HepG2 (cell line): ENCODE data around the gene UBE2G2. TPM values are rescaled to one million over a fixed set of nuclear protein-coding genes. Genes with fewer than 3 reads are reported as not detected.

Experiments used
- ATAC-seq: fragments of 200-7000 bp; cut with Tn5 transposase; 3 replicates; pipeline ENCODE4 v1.9.1; 2020; ENCODE audit warnings: mild to moderate bottlenecking, moderate library complexity
- BruUV-seq: library from RNA; stranded (reverse); fragments of 400-500 nt; replicated peaks from 2 replicates; lab custom pipeline; 2021; lab: Mats Ljungman, UMichigan
- CTCF ChIA-PET: fragments of 300-600 bp; formaldehyde crosslinking; extraction: SDS; loops from one replicate; lab custom pipeline; 2021; ENCODE audit warnings: low total read pairs, inconsistent platforms, low intra/inter-chr PET ratio; lab: Yijun Ruan, JAX
- POLR2A ChIA-PET: fragments of 350-600 bp; sonication (Branson Sonifier 250); formaldehyde crosslinking; loops from one replicate; lab custom pipeline; 2020; ENCODE audit warnings: antibody characterized with exemption, inconsistent platforms; lab: Yijun Ruan, JAX
- DNase-seq: peaks from one replicate; pipeline ENCODE4 v3.0.0-alpha.2; 2015; ENCODE audit warnings: low spot score
- FAIRE-seq: peaks from 3 replicates; lab custom pipeline; 2011; peaks lifted over from hg19 to GRCh38; lab: Jason Lieb, UNC
- H2AFZ ChIP-seq: one replicate; pipeline ENCODE4 v1.6.1; 2011; ENCODE audit warnings: low read length, inconsistent platforms
- H3K27ac ChIP-seq: fragments of 300-600 bp; 3 replicates; pipeline ENCODE4 v1.8.0; 2011; ENCODE audit warnings: mixed run types, mild to moderate bottlenecking, mixed read lengths, low read length, inconsistent platforms; ENCODE audit not compliant: insufficient read depth; ENCODE audit errors: extremely low read length
- H3K27me3 ChIP-seq, 2 experiments: fragments of 200-600 bp in 1 of 2; 2 replicates in 1 of 2; 3 replicates in 1 of 2; pipeline versions ENCODE4 v1.6.0 to v1.8.0; 2011; ENCODE audit warnings: low read length in 2 of 2, mild to moderate bottlenecking in 2 of 2, moderate library complexity in 2 of 2, inconsistent platforms in 1 of 2; ENCODE audit not compliant: insufficient read depth in 2 of 2, control insufficient read depth in 1 of 2
- H3K36me3 ChIP-seq, 2 experiments: fragments of 200-600 bp in 1 of 2; replicated peaks in 1 of 2; 2 replicates in 1 of 2; 3 replicates in 1 of 2; pipeline versions ENCODE4 v1.5.1 to v1.8.0; 2011; ENCODE audit warnings: low read length in 2 of 2, inconsistent platforms in 1 of 2; ENCODE audit not compliant: insufficient read depth in 2 of 2, control insufficient read depth in 1 of 2
- H3K4me1 ChIP-seq: 2 replicates; pipeline ENCODE4 v1.5.1; 2012; ENCODE audit warnings: low read length, inconsistent platforms; ENCODE audit not compliant: insufficient read depth
- H3K4me2 ChIP-seq: 2 replicates; pipeline ENCODE4 v1.6.0; 2011; ENCODE audit warnings: low read depth, low read length, inconsistent platforms
- H3K4me3 ChIP-seq, 3 experiments: fragments of 200-600 bp in 1 of 3; sonication (generic), shearing (Covaris generic) in 1 of 3; replicated peaks in 1 of 3; 2 replicates each; pipeline ENCODE4 v1.5.1; 2011 to 2016; ENCODE audit warnings: low read length in 3 of 3, inconsistent platforms in 2 of 3, low read depth in 2 of 3, mild to moderate bottlenecking in 2 of 3, control low read depth in 1 of 3, mixed read lengths in 1 of 3; ENCODE audit not compliant: insufficient read depth in 1 of 3
- H3K79me2 ChIP-seq: one replicate; pipeline ENCODE4 v1.6.1; 2011; ENCODE audit warnings: low read length, inconsistent platforms; ENCODE audit not compliant: insufficient read depth
- H3K9ac ChIP-seq: 2 replicates; pipeline ENCODE4 v1.6.0; 2011; ENCODE audit warnings: mild to moderate bottlenecking, low read depth, low read length, inconsistent platforms; ENCODE audit not compliant: insufficient read depth
- H3K9me3 ChIP-seq: 2 replicates; pipeline ENCODE4 v1.5.1; 2012; ENCODE audit warnings: mild to moderate bottlenecking, low read length
- H4K20me1 ChIP-seq: 2 replicates; pipeline ENCODE4 v1.6.0; 2011; ENCODE audit warnings: inconsistent platforms, mild to moderate bottlenecking, low read length, moderate library complexity; ENCODE audit not compliant: insufficient read depth
- NCOR1 ChIP-seq: fragments of 200-600 bp; sonication (generic); IDR thresholded peaks from 2 replicates; pipeline ENCODE4 v1.7.0; 2017; ENCODE audit warnings: antibody characterized with exemption, low read length, borderline replicate concordance
- NFYB ChIP-seq: sonication (generic); formaldehyde crosslinking; IDR thresholded peaks from 2 replicates; pipeline ENCODE4 v1.4.0; 2020; ENCODE audit warnings: missing genetic modification reagents
- RFX1 ChIP-seq: fragments of 450-650 bp; IDR thresholded peaks from 2 replicates; pipeline ENCODE4 v1.6.1; 2017
- U2AF1 ChIP-seq: fragments of 200-400 bp; formaldehyde crosslinking; optimal IDR thresholded peaks from 2 replicates; pipeline ENCODE3; 2017; ENCODE audit warnings: mild to moderate bottlenecking, low read depth, low read length
- WGBS: methylation state at CpG from one replicate; pipeline ENCODE4 v1.1.6; 2017; ENCODE audit warnings: low lambda C conversion rate; 5-methylcytosine and 5-hydroxymethylcytosine counted together
- in situ Hi-C: cut with HindIII; loops from 2 replicates; pipeline ENCODE4 v1.10.0; 2017; ENCODE audit warnings: low pct_unique_long_range_greater_than_20kb; ENCODE audit not compliant: extremely low pct_ligation_motif_present
- intact Hi-C: fragments of 100-400 bp; cut with micrococcal nuclease; formaldehyde crosslinking; loops from one replicate; pipeline ENCODE4 v1.10.0; 2022; ENCODE audit not compliant: unreplicated experiment
- polyA plus RNA-seq, 8 experiments: library from polyadenylated mRNA; depleted of rRNA in 3 of 8; stranded (reverse) in 7 of 8; unstranded in 1 of 8; fragments of >200 nt; fragmentation: Illumina TruSeq in 4 of 8; extraction: Trizol in 4 of 8; gene quantifications; 2 replicates each; pipeline versions ENCODE4 v1.2.1 to v1.2.3, GENCODE V29; 2011 to 2016; ENCODE audit warnings: low read depth in 4 of 8, missing spikeins in 1 of 8, mixed read lengths in 1 of 8; ENCODE audit not compliant: insufficient read depth in 1 of 8
- total RNA-seq, 5 experiments: library from RNA; depleted of rRNA; stranded (reverse); fragments of >200 nt; fragmentation: Illumina TruSeq; extraction: Trizol; gene quantifications; 2 replicates each; pipeline ENCODE4 v1.2.3, GENCODE V29; 2016; ENCODE audit warnings: low read depth in 1 of 5
- TF ChIP-seq, protein P1 (sequence below): sonication (generic); formaldehyde crosslinking; IDR thresholded peaks from 2 replicates; pipeline ENCODE4 v1.5.1; 2020; ENCODE audit warnings: mild to moderate bottlenecking, missing genetic modification reagents
- TF ChIP-seq, protein P2 (sequence below): IDR thresholded peaks from 2 replicates; pipeline ENCODE4 v1.6.1; 2012; ENCODE audit warnings: low read length, improper control_type of control experiment
- TF ChIP-seq, protein P3 (sequence below): sonication (generic); formaldehyde crosslinking; IDR thresholded peaks from 2 replicates; pipeline ENCODE4 v1.5.0; 2020; ENCODE audit warnings: mild to moderate bottlenecking, missing genetic modification reagents
- TF ChIP-seq, protein P4 (sequence below): IDR thresholded peaks from 2 replicates; pipeline ENCODE4 v1.6.1; 2016

Gene UBE2G2
- total and polyA plus RNA-seq, 2 of the 13 experiments (the other 11 are each of a cell fraction or from before 2014, with no cell fraction given), result 55.4 to 92.0 TPM

DNA sequence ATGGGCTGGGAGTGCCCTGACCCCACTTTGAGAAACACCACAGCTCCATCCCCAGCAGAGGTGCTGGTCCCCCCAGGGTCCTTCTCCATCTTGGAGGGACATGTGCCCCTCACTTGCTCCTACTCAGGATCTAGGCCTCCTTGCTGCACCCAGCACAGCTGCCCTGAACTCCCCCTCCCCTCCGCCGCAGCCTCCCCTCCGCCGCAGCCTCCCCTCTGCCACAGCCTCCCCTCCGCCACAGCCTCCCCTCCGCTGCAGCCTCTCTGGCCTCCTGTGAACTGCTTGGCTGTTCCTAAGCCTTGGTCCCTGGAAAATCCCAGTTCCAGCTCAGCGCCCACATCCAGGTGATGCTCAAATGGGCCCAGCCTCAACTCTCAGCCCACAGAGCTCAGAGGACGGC lies 74.3 kb downstream of the UBE2G2 start (continued):
- TF ChIP-seq, protein P1, sequence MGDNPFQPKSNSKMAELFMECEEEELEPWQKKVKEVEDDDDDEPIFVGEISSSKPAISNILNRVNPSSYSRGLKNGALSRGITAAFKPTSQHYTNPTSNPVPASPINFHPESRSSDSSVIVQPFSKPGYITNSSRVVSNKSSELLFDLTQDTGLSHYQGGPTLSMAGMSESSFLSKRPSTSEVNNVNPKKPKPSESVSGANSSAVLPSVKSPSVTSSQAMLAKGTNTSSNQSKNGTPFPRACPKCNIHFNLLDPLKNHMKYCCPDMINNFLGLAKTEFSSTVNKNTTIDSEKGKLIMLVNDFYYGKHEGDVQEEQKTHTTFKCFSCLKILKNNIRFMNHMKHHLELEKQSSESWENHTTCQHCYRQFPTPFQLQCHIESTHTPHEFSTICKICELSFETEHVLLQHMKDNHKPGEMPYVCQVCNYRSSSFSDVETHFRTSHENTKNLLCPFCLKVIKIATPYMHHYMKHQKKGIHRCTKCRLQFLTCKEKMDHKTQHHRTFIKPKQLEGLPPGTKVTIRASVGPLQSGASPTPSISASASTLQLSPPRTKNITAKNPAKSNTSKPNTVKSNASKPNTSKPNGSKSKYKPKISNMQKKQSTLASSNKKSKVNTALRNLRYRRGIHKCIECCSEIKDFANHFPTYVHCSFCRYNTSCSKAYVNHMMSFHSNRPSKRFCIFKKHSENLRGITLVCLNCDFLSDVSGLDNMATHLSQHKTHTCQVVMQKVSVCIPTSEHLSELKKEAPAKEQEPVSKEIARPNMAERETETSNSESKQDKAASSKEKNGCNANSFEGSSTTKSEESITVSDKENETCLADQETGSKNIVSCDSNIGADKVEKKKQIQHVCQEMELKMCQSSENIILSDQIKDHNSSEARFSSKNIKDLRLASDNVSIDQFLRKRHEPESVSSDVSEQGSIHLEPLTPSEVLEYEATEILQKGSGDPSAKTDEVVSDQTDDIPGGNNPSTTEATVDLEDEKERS (CRISPR knock-in tag), result no peak

DNA sequence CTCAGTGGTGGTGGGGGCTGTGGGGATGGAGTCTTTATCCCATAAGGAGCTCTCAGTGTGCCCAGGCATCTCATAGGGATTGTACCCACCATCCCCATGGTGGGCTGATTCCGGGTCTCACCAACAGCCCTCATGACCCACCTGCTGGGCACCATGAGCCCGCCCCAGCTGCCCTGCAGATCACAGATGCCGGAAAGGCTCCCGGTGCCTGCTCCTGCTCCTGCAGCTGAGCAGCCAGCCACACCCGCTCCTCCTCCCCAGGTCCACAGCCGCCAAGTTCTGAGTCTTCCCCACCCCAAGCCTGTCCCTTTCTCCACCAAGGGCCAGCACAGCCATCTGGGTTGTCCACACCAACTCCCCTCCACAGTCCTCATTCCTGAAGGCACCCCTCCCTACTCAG lies 74.8 kb downstream of the UBE2G2 start:
- CTCF ChIA-PET, result no interaction called here
- H3K4me2 ChIP-seq, result no peak overlapping the region
- H3K9ac ChIP-seq, result no peak overlapping the region
- no peak overlapping the region for H2AFZ ChIP-seq
- H3K79me2 ChIP-seq, result no peaks in the 10 kb centered on the region
- no peak for TF ChIP-seq NFYB (CRISPR knock-in tag)
- TF ChIP-seq RFX1, result no peak
- TF ChIP-seq, protein P2, sequence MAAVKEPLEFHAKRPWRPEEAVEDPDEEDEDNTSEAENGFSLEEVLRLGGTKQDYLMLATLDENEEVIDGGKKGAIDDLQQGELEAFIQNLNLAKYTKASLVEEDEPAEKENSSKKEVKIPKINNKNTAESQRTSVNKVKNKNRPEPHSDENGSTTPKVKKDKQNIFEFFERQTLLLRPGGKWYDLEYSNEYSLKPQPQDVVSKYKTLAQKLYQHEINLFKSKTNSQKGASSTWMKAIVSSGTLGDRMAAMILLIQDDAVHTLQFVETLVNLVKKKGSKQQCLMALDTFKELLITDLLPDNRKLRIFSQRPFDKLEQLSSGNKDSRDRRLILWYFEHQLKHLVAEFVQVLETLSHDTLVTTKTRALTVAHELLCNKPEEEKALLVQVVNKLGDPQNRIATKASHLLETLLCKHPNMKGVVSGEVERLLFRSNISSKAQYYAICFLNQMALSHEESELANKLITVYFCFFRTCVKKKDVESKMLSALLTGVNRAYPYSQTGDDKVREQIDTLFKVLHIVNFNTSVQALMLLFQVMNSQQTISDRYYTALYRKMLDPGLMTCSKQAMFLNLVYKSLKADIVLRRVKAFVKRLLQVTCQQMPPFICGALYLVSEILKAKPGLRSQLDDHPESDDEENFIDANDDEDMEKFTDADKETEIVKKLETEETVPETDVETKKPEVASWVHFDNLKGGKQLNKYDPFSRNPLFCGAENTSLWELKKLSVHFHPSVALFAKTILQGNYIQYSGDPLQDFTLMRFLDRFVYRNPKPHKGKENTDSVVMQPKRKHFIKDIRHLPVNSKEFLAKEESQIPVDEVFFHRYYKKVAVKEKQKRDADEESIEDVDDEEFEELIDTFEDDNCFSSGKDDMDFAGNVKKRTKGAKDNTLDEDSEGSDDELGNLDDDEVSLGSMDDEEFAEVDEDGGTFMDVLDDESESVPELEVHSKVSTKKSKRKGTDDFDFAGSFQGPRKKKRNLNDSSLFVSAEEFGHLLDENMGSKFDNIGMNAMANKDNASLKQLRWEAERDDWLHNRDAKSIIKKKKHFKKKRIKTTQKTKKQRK, result no peak
- TF ChIP-seq, protein P3, sequence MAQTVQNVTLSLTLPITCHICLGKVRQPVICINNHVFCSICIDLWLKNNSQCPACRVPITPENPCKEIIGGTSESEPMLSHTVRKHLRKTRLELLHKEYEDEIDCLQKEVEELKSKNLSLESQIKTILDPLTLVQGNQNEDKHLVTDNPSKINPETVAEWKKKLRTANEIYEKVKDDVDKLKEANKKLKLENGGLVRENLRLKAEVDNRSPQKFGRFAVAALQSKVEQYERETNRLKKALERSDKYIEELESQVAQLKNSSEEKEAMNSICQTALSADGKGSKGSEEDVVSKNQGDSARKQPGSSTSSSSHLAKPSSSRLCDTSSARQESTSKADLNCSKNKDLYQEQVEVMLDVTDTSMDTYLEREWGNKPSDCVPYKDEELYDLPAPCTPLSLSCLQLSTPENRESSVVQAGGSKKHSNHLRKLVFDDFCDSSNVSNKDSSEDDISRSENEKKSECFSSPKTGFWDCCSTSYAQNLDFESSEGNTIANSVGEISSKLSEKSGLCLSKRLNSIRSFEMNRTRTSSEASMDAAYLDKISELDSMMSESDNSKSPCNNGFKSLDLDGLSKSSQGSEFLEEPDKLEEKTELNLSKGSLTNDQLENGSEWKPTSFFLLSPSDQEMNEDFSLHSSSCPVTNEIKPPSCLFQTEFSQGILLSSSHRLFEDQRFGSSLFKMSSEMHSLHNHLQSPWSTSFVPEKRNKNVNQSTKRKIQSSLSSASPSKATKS (CRISPR knock-in tag), result no peak
- TF ChIP-seq, protein P4, sequence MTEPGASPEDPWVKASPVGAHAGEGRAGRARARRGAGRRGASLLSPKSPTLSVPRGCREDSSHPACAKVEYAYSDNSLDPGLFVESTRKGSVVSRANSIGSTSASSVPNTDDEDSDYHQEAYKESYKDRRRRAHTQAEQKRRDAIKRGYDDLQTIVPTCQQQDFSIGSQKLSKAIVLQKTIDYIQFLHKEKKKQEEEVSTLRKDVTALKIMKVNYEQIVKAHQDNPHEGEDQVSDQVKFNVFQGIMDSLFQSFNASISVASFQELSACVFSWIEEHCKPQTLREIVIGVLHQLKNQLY (CRISPR knock-in tag), result no peak
- TF ChIP-seq NCOR1, result no peak
- no peak for TF ChIP-seq U2AF1
- H3K36me3 ChIP-seq, result no peaks in the 10 kb centered on the region
- no peak overlapping the region for H3K4me3 ChIP-seq
- POLR2A ChIA-PET, result no interaction called here
- H3K4me1 ChIP-seq, result peaks cover 19% of the 10 kb centered on the region
- no peak for ATAC-seq
- in situ Hi-C loops (no loop called here), intact Hi-C loops (no loop called here)
- BruUV-seq, result no TSS peak
- WGBS, result 0% methylated on average over 1 of the region's 6 CpGs
- no peak overlapping the region for H3K27ac ChIP-seq
- H3K9me3 ChIP-seq, result no peaks in the 10 kb centered on the region
- peaks cover 0 to 37% of the 10 kb centered on the region in 2 experiments; a peak in 3 of 5 replicates for H3K27me3 ChIP-seq
- no peaks in the 10 kb centered on the region for H4K20me1 ChIP-seq
- DNase-seq, result no peak
- no peak for FAIRE-seq
